Endometrium (tissue), 2 donors: ENCODE measurements around the gene ABCF1.

Experiments
- FAIRE-seq: peaks from 2 replicates; lab custom pipeline; 2012; peaks lifted over from hg19 to GRCh38; lab: Jason Lieb, UNC
- donor health status: control.
- donor health status: control.

The ABCF1 gene

GRCh38 chr6:30626484-30627366 lies 55.5 kb downstream of the ABCF1 start, which contains the start of gene ATAT1:
Gene ATAT1 (plus strand): TSS chr6:30626874.
- no peak for FAIRE-seq

- FAIRE-seq, result no peak
Observed at GRCh38 chr6:30635834-30636233, 64.6 kb downstream of the ABCF1 start.

GRCh38 chr6:30640481-30640880 lies 69.2 kb downstream of the ABCF1 start:
- no peak for FAIRE-seq

- FAIRE-seq, result no peak
Observed at GRCh38 chr6:30641048-30641447, 69.8 kb downstream of the ABCF1 start.
